ENCODE data around the gene DAB1.

DNA sequence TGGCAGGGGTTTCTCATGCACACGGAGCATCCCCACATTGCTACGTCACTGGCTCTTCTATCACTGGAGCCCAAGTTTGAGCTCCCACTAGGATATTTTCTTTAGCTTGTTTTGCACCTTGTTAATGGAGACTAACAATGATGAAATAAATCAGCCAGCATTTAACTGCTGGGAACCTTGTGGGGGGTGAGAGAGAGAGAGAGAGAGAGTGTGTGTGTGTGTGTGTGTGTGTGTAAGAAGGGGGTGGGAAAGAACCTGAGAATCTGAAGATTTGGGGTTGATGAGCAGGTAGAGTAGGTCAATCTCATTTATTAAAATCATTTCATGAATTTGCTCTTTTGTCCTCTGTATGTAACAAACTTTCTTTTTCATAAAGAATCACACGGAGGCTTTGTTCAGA is 458.7 kb downstream of the DAB1 start:
- TF ChIP-seq, protein P1, sequence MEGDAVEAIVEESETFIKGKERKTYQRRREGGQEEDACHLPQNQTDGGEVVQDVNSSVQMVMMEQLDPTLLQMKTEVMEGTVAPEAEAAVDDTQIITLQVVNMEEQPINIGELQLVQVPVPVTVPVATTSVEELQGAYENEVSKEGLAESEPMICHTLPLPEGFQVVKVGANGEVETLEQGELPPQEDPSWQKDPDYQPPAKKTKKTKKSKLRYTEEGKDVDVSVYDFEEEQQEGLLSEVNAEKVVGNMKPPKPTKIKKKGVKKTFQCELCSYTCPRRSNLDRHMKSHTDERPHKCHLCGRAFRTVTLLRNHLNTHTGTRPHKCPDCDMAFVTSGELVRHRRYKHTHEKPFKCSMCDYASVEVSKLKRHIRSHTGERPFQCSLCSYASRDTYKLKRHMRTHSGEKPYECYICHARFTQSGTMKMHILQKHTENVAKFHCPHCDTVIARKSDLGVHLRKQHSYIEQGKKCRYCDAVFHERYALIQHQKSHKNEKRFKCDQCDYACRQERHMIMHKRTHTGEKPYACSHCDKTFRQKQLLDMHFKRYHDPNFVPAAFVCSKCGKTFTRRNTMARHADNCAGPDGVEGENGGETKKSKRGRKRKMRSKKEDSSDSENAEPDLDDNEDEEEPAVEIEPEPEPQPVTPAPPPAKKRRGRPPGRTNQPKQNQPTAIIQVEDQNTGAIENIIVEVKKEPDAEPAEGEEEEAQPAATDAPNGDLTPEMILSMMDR (IDR thresholded peaks at IDR 0.05), result no peak
- TF ChIP-seq POLR2AphosphoS5 (IDR thresholded peaks at IDR 0.05) (no peak), POLR2A (IDR thresholded peaks at IDR 0.05) (no peak)

All from upper lobe of left lung (tissue), 4 donors.